ENCODE results near the gene CCDC102B.

DNA sequence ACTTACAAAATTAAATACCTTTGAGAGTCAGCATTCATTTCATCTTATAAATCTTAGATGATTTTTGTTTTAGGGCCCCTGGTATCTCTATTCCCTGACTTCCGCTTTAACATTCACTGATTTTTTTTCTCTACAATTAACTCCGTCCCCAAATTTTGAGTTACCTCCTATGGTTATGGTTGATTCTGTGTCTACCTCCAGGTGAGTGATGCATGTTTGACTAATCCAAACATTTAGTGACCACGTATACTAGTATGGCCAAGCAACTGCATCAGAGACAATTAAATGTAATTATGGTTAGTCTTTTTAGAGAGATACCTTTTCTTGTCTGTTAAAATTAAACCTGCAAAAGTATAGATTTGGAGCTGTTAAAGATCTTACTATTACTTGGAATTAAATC, 120.3 kb downstream of the CCDC102B start:
- TF ChIP-seq, protein P1, sequence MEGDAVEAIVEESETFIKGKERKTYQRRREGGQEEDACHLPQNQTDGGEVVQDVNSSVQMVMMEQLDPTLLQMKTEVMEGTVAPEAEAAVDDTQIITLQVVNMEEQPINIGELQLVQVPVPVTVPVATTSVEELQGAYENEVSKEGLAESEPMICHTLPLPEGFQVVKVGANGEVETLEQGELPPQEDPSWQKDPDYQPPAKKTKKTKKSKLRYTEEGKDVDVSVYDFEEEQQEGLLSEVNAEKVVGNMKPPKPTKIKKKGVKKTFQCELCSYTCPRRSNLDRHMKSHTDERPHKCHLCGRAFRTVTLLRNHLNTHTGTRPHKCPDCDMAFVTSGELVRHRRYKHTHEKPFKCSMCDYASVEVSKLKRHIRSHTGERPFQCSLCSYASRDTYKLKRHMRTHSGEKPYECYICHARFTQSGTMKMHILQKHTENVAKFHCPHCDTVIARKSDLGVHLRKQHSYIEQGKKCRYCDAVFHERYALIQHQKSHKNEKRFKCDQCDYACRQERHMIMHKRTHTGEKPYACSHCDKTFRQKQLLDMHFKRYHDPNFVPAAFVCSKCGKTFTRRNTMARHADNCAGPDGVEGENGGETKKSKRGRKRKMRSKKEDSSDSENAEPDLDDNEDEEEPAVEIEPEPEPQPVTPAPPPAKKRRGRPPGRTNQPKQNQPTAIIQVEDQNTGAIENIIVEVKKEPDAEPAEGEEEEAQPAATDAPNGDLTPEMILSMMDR (IDR thresholded peaks at IDR 0.05; ENCODE audit: low read depth, low read length, poor library complexity, severe bottlenecking): no peak
- no peak for TF ChIP-seq EZH2phosphoT487 (IDR thresholded peaks at IDR 0.05; ENCODE audit: borderline replicate concordance, low read length)
